Osteocyte (in vitro differentiated cells): ENCODE data around the gene TDRD12. TPM values are rescaled to one million over a fixed set of nuclear protein-coding genes. Genes with fewer than 3 reads are reported as not detected.
"Not testable (repeated sequence)": the region's sequence is repeated elsewhere in the genome, so short reads cannot be mapped to it uniquely, and the experiment has no call there.

ENCODE experiments used
- DNase-seq: peaks from one replicate; pipeline ENCODE4 v3.0.0; 2021; ENCODE audit warnings: mixed read lengths; ENCODE audit not compliant: unreplicated experiment; ENCODE audit errors: extremely low spot score
- H3K27ac Mint-ChIP-seq: one replicate; pipeline ENCODE4 v1.8.0; 2021; ENCODE audit warnings: mild to moderate bottlenecking, mixed read lengths; ENCODE audit not compliant: unreplicated experiment
- H3K27me3 Mint-ChIP-seq: one replicate; pipeline ENCODE4 v1.8.0; 2021; ENCODE audit warnings: mixed read lengths; ENCODE audit not compliant: unreplicated experiment
- H3K36me3 Mint-ChIP-seq: one replicate; pipeline ENCODE4 v1.8.0; 2021; ENCODE audit warnings: mixed read lengths; ENCODE audit not compliant: unreplicated experiment
- H3K4me1 Mint-ChIP-seq: one replicate; pipeline ENCODE4 v1.8.0; 2021; ENCODE audit warnings: mixed read lengths; ENCODE audit not compliant: unreplicated experiment
- H3K4me3 Mint-ChIP-seq: one replicate; pipeline ENCODE4 v1.8.0; 2021; ENCODE audit warnings: mild to moderate bottlenecking, moderate library complexity, mixed read lengths; ENCODE audit not compliant: unreplicated experiment
- H3K9me3 Mint-ChIP-seq: one replicate; pipeline ENCODE4 v1.8.0; 2021; ENCODE audit warnings: mixed read lengths; ENCODE audit not compliant: unreplicated experiment
- CTCF ChIP-seq: fragments of 200-600 bp; sonication (generic); IDR thresholded peaks from 2 replicates; pipeline ENCODE4 v1.5.0; 2021; ENCODE audit warnings: antibody characterized with exemption, mild to moderate bottlenecking, moderate library complexity
- total RNA-seq: library from RNA; stranded (reverse); gene quantifications from 2 replicates; pipeline ENCODE4 v1.2.1, GENCODE V29; 2021

TDRD12 gene
- total RNA-seq, 1 donor from 2014 or later: 0.11 TPM

DNA sequence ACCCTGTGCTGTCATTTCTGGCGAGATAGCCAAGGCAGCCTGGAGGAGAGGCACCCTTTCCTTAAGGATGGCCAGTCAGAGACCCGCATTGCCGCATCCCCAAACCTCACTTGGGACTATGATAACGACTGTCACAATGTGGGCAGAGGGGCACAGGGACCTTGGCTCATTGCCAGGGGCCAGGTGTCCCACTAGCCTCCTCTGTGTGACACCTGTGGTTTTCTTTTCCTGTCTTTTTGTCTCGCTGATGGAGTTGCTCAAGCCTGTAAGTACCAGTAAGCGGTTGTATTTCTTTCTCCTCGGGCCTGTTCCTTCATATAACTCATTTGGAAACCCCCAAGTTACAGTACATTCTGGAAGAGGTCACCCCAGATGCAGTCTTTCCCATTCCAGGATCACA is 59.5 kb downstream of the TDRD12 start:
- no peaks in the 10 kb centered on the region for H3K4me1 Mint-ChIP-seq
- H3K27ac Mint-ChIP-seq: no peak overlapping the region
- H3K9me3 Mint-ChIP-seq: peaks cover 7% of the 10 kb centered on the region
- no peaks in the 10 kb centered on the region for H3K36me3 Mint-ChIP-seq
- no peak for DNase-seq
- no peak for TF ChIP-seq CTCF
- no peak overlapping the region for H3K4me3 Mint-ChIP-seq
- peaks cover under 1% of the 10 kb centered on the region for H3K27me3 Mint-ChIP-seq

DNA sequence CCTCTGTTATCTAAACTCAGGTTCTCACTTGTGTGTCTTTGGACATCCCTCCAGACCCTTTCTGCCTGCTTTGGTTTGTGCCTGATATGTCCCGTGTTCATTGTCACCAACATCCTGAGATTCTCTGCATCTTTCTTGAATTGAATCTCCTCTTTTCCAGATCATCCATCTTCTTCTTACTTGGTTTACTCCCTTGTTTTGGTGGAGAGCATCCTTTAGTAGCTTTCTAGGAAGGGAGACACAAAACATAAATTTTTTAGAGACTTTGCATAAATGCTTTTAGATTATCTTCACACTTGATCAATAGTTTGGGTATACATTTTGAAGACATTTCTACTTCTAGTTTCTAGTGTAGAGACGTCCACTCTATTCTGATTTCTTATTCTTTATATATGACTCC is 61.7 kb downstream of the TDRD12 start:
- Mint-ChIP-seq H3K4me1 (no peaks in the 10 kb centered on the region), H3K27me3 (peaks cover 14% of the 10 kb centered on the region)

GRCh38 chr19:32782089-32782488 is 62.5 kb downstream of the TDRD12 start:
- H3K4me1 Mint-ChIP-seq, H3K36me3 Mint-ChIP-seq, DNase-seq, H3K27ac Mint-ChIP-seq, H3K9me3 Mint-ChIP-seq, H3K4me3 Mint-ChIP-seq: not testable (repeated sequence)
- H3K27me3 Mint-ChIP-seq: peaks cover 16% of the 10 kb centered on the region

More for the DNA sequence above, 61.7 kb downstream of the TDRD12 start:
- H3K36me3 Mint-ChIP-seq: no peaks in the 10 kb centered on the region
- H3K4me3 Mint-ChIP-seq: no peak overlapping the region
- H3K27ac Mint-ChIP-seq: no peak overlapping the region
- H3K9me3 Mint-ChIP-seq: peaks cover 7% of the 10 kb centered on the region
- no peak for DNase-seq
- TF ChIP-seq CTCF: no peak

- DNase-seq, H3K36me3 Mint-ChIP-seq, H3K27ac Mint-ChIP-seq, H3K4me1 Mint-ChIP-seq, H3K9me3 Mint-ChIP-seq, H3K4me3 Mint-ChIP-seq: not testable (repeated sequence)
- H3K27me3 Mint-ChIP-seq: peaks cover 17% of the 10 kb centered on the region
Measured at GRCh38 chr19:32787161-32787813, 67.7 kb downstream of the TDRD12 start.

- H3K27ac Mint-ChIP-seq, H3K4me3 Mint-ChIP-seq, H3K36me3 Mint-ChIP-seq, H3K4me1 Mint-ChIP-seq, DNase-seq, H3K9me3 Mint-ChIP-seq: not testable (repeated sequence)
- peaks cover 18% of the 10 kb centered on the region for H3K27me3 Mint-ChIP-seq
Measured at GRCh38 chr19:32787895-32788294, 68.3 kb downstream of the TDRD12 start.

DNA sequence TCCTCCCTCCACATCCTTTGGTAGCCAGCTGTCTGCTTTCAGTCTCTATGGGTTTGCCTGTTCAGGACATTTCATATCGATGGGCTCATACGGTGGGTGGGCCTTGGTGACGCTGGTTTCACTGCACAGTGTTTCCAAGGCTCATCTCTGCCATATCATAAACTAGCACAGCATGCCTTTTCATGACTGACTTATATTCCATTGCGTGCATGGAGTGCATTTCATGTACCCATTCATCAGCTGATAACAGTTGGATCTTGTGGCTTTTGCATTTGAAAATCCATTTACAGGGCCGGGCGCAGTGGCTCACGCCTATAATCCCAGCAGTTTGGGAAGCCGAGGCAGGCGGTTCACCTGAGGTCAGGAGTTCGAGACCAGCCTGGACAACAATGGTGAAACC is 69.9 kb downstream of the TDRD12 start:
- H3K27ac Mint-ChIP-seq: no peak overlapping the region
- no peaks in the 10 kb centered on the region for H3K4me1 Mint-ChIP-seq
- no peak for DNase-seq
- no peak overlapping the region for H3K4me3 Mint-ChIP-seq
- H3K27me3 Mint-ChIP-seq: peaks cover 16% of the 10 kb centered on the region
- no peak for TF ChIP-seq CTCF
- no peaks in the 10 kb centered on the region for H3K9me3 Mint-ChIP-seq
- H3K36me3 Mint-ChIP-seq: no peaks in the 10 kb centered on the region
